Bone marrow (tissue), 2 donors: ENCODE measurements around the gene BICD2.
A peak's percentile ranks its signal among the peaks of the same experiment; 100 is the strongest.
"Not testable (repeated sequence)": the region's sequence is repeated elsewhere in the genome, so short reads cannot be mapped to it uniquely, and the experiment has no call there.

Source experiments
- DNase-seq, 2 donors: peaks; one replicate each; lab custom pipeline; 2025; lab: John Stamatoyannopoulos, UW

BICD2 gene

DNA sequence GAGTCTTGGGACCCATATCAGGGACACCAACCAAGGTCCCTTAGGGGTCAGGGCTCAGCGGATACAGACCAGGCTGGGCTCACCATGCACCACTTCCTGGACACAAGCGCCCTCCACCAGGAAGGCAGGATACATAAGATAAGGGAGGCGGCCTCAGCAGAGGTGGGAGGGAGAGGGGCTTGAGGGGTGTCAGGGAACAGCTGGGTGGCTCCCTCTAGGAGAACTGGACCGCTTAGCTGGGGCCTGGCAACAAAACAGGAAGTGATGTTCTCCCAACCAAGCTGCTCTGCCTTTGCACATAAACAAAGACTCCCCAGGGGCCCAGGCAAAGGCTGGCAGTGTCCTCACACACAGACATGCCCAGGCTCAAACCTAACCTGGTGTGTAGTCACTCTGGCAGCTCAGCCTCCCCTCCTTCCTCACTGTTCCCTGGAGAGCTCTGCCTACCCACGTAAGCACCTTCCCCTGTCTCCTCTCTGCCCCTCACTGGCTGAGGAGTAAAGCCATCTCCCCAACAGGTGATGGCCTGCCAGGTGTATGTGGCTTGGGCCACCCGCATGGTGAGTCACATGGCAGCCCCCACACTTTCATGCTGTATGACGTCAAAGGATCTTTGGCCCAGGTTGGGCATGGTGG is 5.8 kb upstream of the BICD2 start:
- peak in 1 of 2 donors; percentile 58 for DNase-seq

GRCh38 chr9:92769990-92770359 is 5.3 kb upstream of the BICD2 start:
- no peak for DNase-seq

GRCh38 chr9:92769286-92769685 is 4.7 kb upstream of the BICD2 start:
- no peak for DNase-seq

- not testable (repeated sequence) for DNase-seq
Measured at GRCh38 chr9:92768816-92769215, 4.2 kb upstream of the BICD2 start.

DNA sequence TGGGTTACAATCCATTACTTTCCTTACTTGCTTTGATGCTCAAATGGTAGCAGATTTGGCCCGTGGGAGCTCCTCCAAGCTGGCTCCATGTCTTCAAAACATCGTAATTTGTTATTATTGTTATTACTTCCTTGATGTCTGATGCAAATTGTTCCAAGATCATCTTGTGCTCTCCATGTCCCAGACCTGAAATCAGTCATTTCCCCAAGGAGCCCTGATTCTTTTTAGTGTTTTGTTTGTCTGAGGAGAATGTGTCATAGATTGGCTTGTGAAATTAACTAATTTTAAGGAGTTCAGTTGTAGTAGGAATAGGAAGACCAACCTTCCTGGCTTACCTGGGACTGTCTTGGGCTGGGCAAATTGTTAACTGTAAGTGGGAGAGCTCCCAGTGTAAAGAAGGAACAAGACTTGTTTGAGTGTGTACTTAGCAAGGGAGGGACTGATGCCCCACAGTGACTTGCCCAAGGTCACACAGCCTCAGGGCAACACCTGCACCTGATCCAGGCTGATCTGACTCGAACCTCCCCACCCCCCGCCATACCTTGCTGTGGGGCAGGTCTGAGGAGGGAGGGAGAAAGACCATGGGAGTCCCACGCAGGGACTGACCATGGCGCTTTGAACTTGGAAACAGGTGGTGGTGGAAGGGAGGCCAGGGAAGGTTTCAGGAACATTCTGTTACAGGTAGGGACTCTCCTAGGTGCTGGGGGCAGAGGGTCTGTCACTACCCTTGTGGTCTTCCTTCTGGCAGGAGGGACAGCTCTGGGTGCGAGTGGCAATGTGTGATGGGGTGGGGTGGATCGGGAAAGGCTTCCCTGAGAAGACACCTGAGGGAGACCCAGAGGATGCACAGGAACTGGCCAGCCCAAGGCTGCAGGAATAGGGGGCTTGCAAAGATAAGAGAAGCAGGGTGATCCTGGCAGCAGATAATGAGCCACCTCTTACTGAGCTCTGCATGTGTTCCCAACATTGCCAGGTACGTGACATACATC is 2.7 kb upstream of the BICD2 start:
- DNase-seq, result no peak

DNA sequence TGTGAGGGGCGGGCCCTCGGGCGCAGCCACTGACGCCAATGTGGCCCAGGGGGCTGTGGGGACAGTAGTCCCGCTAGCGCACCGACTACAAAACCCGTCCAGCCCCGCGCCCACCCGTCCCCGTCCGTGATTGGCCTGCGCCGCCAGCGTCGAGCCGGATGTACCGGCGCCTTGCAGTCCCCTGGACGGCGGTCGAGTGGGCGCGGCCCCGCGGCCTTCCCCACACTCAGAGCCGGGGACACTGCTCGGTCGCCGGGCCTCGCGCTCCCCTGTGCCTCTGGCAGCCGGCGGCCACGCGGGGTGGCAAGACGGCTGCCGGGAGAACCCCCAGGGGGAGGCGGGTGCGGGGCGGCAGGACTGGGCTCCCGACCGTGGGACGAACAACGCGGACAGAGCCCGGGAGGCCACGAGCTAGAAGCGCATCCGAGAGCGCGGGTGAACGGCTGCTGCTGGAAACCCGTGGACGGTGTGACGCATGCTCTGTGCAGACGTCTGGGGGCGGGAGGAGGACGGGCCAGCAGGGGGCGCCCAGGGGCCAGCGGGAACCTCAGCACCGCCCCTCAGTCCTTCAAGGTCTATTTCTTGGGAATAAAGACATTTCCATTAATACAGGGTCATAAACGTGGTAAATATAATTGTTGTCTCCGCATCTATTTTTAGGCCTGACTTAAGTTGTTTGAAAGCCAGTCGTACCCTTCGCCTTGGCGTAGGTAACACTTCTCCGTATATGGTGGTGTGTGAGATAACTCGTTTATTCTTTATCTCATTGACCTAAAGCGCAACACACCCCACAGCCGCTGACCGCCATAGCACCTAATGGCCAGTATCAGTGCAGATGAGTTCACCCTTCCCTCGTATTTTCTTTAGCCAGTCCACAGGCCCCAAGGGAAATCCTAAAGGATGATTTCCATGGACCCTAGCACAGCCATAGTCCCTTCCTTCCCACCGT is 629 bp upstream of the BICD2 start:
- peak; percentile 89 to 98 for DNase-seq

GRCh38 chr9:92763721-92764380 is 782 bp downstream of the BICD2 start:
- peak; percentile 1 to 21 for DNase-seq

DNA sequence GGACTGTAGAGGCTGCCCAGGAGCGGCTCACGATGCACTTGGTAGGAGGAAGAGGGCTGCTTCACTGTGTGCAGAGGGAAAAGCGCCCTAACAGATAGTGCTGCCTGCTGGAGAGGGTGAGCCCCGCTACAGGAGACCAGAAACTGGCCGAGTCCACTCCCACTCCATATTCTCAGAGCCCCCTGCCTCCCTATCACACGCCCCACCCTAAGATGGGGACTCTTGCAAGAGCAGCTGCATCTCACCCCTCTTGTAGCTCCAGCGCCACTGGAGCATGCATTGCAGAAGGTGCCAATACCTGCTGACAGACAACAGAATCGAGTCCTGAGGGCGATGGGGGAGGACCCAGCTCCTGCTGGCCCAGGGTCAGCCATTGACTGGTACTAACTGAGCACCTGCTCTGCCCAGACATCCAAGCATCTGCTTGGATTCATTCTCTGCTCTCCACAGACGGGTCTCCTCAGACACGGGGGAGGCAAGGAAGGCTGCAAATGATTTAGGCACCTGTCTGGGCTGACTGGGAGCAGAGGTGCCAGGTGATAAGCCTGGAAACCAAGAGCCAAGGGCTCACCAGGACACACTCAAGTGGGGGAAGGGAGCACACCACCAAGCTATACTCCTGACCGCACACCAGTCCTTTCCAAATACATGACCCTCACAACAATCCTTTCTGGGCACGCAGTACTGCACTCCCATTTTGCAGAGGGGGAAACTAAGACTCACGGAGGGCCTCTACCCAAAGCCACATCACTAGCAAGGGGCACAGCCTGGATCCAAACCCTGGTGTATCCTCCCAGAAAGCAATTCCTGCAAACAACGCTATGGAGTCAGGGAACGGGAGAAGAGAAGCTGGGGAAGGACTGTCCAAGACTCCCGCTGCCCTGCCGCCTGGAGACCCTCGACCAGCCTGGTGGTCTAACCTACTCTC is 1.6 kb downstream of the BICD2 start:
- DNase-seq, result no peak

DNA sequence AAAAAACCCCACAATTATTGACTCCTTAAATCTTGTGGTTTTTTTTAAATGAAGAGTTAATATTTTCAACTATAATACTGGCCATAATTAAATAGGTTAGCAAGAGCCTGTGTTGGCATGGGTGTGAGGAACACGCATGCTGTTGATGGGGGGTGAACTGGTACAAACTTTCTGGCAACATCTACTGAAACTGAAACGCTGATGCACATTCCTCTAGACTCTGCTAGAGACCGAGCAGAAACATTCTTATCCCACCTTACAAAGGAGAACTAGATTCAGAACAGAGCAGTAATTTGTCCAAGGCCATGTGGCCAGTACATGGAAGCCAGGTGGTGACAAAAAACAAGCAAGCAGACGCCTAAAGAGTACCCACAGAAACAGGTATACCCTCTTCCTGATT is 2.4 kb downstream of the BICD2 start:
- no peak for DNase-seq

- DNase-seq, result peak in 1 of 2 donors; percentile 4
Measured at GRCh38 chr9:92761686-92762085, 2.9 kb downstream of the BICD2 start.

DNA sequence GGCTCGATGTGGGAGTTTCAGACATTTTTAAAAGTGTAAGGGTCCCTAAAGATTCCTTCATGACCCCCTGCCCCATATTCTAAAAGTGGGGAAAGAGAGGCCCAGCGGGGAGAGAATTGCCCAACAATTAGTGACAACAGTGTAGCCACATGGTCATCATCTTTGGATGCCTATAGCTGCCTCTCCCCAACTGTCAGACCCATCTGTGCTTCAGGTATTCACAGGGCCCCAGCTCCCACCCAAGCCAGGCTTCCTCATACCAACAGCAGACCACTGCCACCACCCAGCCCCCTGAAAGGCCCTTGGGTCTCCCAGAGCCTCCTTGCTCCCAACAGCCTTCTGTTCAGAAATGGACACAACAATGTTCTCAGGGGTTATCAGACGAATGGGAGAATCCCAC is 4.1 kb downstream of the BICD2 start:
- DNase-seq, result no peak

DNA sequence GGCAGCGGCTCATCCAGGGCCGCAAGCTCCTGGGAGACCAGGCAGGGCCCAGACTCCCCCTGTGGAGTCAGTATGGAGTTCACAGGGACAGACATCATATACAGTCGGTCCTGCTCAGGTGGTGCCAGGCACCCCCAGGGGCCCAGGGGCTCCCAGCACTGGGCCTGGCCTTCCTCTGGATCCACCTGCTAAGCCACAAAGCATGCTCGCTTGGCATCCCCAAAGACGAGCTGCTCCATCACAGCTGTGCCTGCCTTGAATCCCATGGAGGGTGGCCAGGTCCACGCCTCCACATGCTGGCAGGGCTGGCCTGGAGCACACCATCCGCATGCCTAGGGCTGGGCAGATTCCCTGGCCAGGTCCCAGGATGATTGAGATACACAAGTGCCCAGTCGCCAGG is 4.6 kb downstream of the BICD2 start:
- DNase-seq, result no peak

- DNase-seq, result no peak
Measured at GRCh38 chr9:92759446-92759845, 5.2 kb downstream of the BICD2 start.

DNA sequence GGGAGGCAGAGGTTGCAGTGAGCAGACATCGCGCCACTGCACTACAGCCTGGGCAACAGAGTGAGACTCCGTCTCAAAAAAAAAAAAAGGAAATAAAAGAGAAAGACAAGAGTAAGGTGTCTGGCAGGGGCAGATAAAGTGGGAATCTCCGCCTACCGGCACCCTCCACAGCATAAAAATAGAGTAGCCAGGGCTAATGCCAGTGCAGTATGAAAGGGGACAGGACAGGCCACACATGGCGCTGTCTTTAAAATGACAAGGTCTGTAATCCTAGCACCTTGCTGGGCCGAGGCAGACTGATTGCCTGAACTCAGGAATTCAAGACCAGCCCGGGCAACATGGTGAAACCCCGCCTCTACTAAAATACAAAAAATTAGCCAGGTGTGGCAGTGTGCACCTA is 7.8 kb downstream of the BICD2 start:
- DNase-seq, result no peak

- no peak for DNase-seq
Measured at GRCh38 chr9:92754091-92754745, 10.4 kb downstream of the BICD2 start.

DNA sequence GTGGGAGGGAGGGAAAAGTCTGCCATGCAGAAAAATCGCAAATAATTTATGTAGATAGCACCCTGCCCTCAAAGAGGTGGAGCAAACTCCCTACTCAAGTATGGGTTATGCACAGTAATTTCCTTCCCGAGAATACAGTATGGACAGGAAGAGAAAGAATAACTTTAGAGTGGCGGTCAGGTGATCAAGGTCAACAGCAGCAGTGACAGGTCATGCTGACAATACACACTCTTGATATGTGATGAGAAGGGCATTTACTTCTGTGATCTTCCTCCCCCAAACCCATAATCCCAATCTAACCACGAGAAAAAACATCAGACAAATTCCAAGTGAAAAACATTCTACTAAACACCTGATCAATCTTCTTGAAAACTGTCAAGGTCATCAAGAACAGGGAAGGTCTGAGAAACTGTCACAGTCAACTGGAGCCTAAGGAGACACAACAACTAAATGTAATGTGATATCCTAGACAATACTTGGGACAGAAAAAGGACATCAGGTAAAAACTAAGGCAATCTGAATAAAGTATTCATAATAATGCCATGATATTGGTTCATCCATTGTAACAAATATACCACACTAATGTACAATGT is 11.7 kb downstream of the BICD2 start:
- DNase-seq, result no peak

DNA sequence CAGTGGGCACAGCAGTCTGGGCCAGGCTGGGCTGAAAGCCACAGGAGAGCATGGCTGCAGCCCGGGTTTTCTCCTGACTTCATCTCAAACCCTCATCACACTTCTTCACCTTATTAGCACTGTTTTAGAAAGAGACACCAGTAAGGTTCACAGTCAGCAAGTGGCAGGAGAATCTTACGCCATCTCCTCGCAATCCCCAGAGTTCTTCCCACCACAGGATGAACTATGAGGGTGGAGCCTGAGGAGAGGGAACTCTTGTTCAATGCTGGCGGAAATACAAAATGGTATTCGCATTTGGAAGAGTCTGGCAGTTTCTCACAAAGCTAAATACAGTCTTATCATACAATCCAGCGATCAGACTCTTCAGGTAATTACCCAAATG is 14.7 kb downstream of the BICD2 start:
- DNase-seq, result no peak

DNA sequence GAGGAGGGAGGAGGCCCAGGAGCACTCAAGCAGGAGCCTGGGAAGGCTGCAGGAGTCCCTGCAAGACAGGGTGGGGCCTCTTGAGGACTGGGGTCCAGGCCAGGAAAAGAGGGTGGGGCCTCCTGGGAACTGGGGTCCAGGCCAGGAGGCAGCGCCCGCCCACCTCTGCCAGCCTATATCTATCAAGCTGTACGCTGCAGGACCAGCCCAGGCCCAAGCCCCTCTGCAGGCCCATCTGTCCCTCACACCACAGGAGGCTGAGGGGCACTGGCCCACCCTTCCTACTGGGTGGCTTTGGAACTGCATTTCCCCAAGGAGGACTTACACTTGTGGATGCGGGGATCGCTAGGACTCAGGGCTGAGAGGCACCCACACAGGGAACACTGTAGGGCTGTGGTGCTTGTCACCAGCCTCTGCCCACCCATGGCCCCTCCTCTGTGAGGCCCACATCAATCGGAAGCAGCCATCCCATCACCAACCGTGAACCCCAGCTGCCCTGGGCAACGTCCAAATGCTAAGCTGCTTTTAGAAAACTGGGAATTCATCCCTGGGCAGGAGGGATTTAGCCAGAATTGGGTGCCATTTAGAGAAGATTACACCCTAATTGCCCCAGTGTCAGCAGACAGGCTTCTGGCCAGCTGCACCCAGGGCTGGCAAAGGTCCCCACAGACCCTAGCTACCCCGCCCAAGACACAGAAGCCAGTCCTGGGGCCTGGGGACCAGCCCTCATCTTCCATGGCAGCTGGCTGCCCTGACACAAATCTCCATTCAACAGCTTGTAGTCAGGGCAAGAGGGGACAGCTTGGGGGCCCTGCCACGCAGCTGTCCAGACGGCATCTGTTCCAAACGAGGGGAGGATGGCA is 15.3 kb downstream of the BICD2 start:
- no peak for DNase-seq

DNA sequence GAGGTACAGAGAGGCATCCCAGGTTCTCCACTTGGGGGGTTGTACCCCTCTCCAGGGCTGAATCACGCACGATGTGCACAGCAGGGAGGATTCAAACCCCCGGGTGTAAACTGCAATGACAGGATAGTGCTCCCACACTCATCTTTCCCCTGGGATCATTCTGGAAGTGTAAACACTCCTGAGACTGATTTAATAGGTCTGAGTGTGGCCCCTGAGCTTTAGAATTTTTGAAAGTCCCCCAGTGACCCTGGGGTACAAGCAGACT is 16.5 kb downstream of the BICD2 start:
- no peak for DNase-seq
